ENCODE data around the gene TBX15.
"Not testable (repeated sequence)": the region's sequence is repeated elsewhere in the genome, so short reads cannot be mapped to it uniquely, and the experiment has no call there.

Gene TBX15

DNA sequence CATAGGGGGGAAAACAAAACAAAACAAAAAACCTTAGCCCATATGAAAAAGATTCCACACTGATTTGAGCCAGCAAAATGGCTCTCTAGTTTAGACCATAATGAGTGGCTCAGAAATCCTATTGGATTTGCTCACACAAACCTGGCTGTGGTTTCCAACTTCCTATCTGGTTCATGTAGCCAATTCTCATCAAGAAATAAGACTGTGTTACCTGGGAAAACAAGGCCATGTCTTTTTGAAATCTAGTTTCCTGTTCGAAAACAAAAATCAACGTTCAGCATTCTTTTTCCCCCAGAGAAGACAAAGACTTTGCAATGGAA, 69.2 kb downstream of the TBX15 start:
- no peaks in the 10 kb centered on the region for H3K9me3 ChIP-seq (replicated peaks in 1 of 2; ENCODE audit: control insufficient read depth in 2 of 2, insufficient read depth in 1 of 2, low read depth in 1 of 2, low read length in 2 of 2)
- no peaks in the 10 kb centered on the region for H3K79me1 ChIP-seq (ENCODE audit: low read depth, low read length)
- WGBS, 2 donors (ENCODE audit: extremely low coverage in 2 of 2, insufficient read length in 2 of 2, insufficient replicate concordance in 1 of 2): no CpG with 5 or more reads among the region's 2 CpGs
- no peak overlapping the region for H2BK15ac ChIP-seq (ENCODE audit: low read length)
- H4K8ac ChIP-seq (ENCODE audit: low read depth, low read length): no peak overlapping the region
- no peak overlapping the region for H3K4me2 ChIP-seq (ENCODE audit: insufficient read depth, low read length, poor library complexity, severe bottlenecking)
- no peak overlapping the region for H4K91ac ChIP-seq (ENCODE audit: low read depth, low read length, poor library complexity)
- H3K4me1 ChIP-seq (ENCODE audit: control insufficient read depth in 2 of 2, insufficient read depth in 1 of 2, low read depth in 1 of 2, low read length in 2 of 2): no peaks in the 10 kb centered on the region
- H2AFZ ChIP-seq (ENCODE audit: low read length): no peak overlapping the region
- H3K36me3 ChIP-seq (replicated peaks in 1 of 2; ENCODE audit: control insufficient read depth in 2 of 2, insufficient read depth in 2 of 2, low read length in 2 of 2): no peaks in the 10 kb centered on the region
- no peak overlapping the region for H2BK12ac ChIP-seq (ENCODE audit: low read length)
- DNase-seq (ENCODE audit: low spot score): no peak
- no peak overlapping the region for H3K4me3 ChIP-seq (ENCODE audit: low read length in 2 of 2)
- no peak overlapping the region for H3K4ac ChIP-seq (ENCODE audit: low read length)
- no peak overlapping the region for H3K9ac ChIP-seq (ENCODE audit: low read depth, low read length, poor library complexity)
- no peak overlapping the region for H3K18ac ChIP-seq (ENCODE audit: low read length)
- no peak overlapping the region for H3K23ac ChIP-seq (ENCODE audit: low read depth, low read length, poor library complexity)
- no peak overlapping the region for H2AK5ac ChIP-seq (ENCODE audit: low read depth, low read length)
- H2BK5ac ChIP-seq (ENCODE audit: low read length): no peak overlapping the region
- no peak overlapping the region for H3K14ac ChIP-seq (ENCODE audit: low read length)
- H3K27me3 ChIP-seq (ENCODE audit: control insufficient read depth in 3 of 3, insufficient read depth in 3 of 3, low read depth in 1 of 3, low read length in 3 of 3): no peaks in the 10 kb centered on the region
- no peak overlapping the region for H3K27ac ChIP-seq (replicated peaks; ENCODE audit: low read length)
- H2BK120ac ChIP-seq (ENCODE audit: low read depth, low read length): no peak overlapping the region

GRCh38 chr1:118918230-118918939, 69.8 kb downstream of the TBX15 start:
- Histone ChIP-seq H3K4me2 (ENCODE audit: insufficient read depth, low read length, poor library complexity, severe bottlenecking) (no peak overlapping the region), H3K79me1 (ENCODE audit: low read depth, low read length) (no peaks in the 10 kb centered on the region), H3K4ac (ENCODE audit: low read length) (no peak overlapping the region), H3K9ac (ENCODE audit: low read depth, low read length, poor library complexity) (no peak overlapping the region), H3K4me3 (ENCODE audit: low read length in 2 of 2) (no peak overlapping the region), H3K18ac (ENCODE audit: low read length) (no peak overlapping the region), H2BK12ac (ENCODE audit: low read length) (no peak overlapping the region), H2AFZ (ENCODE audit: low read length) (no peak overlapping the region), H2BK15ac (ENCODE audit: low read length) (no peak overlapping the region), H4K8ac (ENCODE audit: low read depth, low read length) (no peak overlapping the region), H2AK5ac (ENCODE audit: low read depth, low read length) (no peak overlapping the region), H3K27ac (replicated peaks; ENCODE audit: low read length) (no peak overlapping the region), H3K14ac (ENCODE audit: low read length) (no peak overlapping the region), H3K23ac (ENCODE audit: low read depth, low read length, poor library complexity) (no peak overlapping the region), H2BK5ac (ENCODE audit: low read length) (no peak overlapping the region), H3K27me3 (ENCODE audit: control insufficient read depth in 3 of 3, insufficient read depth in 3 of 3, low read depth in 1 of 3, low read length in 3 of 3) (no peaks in the 10 kb centered on the region), H3K4me1 (ENCODE audit: control insufficient read depth in 2 of 2, insufficient read depth in 1 of 2, low read depth in 1 of 2, low read length in 2 of 2) (no peaks in the 10 kb centered on the region), H3K36me3 (replicated peaks in 1 of 2; ENCODE audit: control insufficient read depth in 2 of 2, insufficient read depth in 2 of 2, low read length in 2 of 2) (no peaks in the 10 kb centered on the region), H2BK120ac (ENCODE audit: low read depth, low read length) (no peak overlapping the region), H4K91ac (ENCODE audit: low read depth, low read length, poor library complexity) (no peak overlapping the region), H3K9me3 (replicated peaks in 1 of 2; ENCODE audit: control insufficient read depth in 2 of 2, insufficient read depth in 1 of 2, low read depth in 1 of 2, low read length in 2 of 2) (no peaks in the 10 kb centered on the region)
- DNase-seq (ENCODE audit: low spot score): no peak
- no CpG with 5 or more reads among the region's 6 CpGs for WGBS, 2 donors (ENCODE audit: extremely low coverage in 2 of 2, insufficient read length in 2 of 2, insufficient replicate concordance in 1 of 2)

DNA sequence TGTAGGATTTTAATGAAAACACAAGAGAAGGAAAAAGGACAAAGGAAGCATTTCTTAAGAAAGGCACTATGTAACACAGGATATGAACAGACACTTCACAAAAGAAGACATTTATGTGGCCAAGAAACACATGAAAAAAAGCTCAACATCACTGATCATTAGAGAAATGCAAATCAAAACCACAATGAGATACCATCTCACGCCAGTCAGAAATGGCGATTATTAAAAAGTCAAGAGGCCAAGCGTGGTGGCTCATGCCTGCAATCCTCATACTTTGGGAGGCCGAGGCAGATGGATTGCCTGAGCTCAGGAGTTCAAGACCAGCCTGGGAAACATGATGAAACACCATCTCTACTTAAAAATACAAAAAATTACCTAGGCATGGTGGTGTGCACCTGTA, 71.8 kb downstream of the TBX15 start:
- H3K27me3 ChIP-seq (ENCODE audit: control insufficient read depth in 3 of 3, insufficient read depth in 3 of 3, low read depth in 1 of 3, low read length in 3 of 3); H3K36me3 ChIP-seq (replicated peaks in 1 of 2; ENCODE audit: control insufficient read depth in 2 of 2, insufficient read depth in 2 of 2, low read length in 2 of 2); H3K9me3 ChIP-seq (replicated peaks in 1 of 2; ENCODE audit: control insufficient read depth in 2 of 2, insufficient read depth in 1 of 2, low read depth in 1 of 2, low read length in 2 of 2); H3K9ac ChIP-seq (ENCODE audit: low read depth, low read length, poor library complexity); H2BK15ac ChIP-seq (ENCODE audit: low read length); DNase-seq (ENCODE audit: low spot score); H4K8ac ChIP-seq (ENCODE audit: low read depth, low read length); H3K23ac ChIP-seq (ENCODE audit: low read depth, low read length, poor library complexity); H4K91ac ChIP-seq (ENCODE audit: low read depth, low read length, poor library complexity); H3K14ac ChIP-seq (ENCODE audit: low read length); H2BK120ac ChIP-seq (ENCODE audit: low read depth, low read length); H2BK5ac ChIP-seq (ENCODE audit: low read length); H2AK5ac ChIP-seq (ENCODE audit: low read depth, low read length); H2BK12ac ChIP-seq (ENCODE audit: low read length); H3K4me1 ChIP-seq (ENCODE audit: control insufficient read depth in 2 of 2, insufficient read depth in 1 of 2, low read depth in 1 of 2, low read length in 2 of 2); H3K79me1 ChIP-seq (ENCODE audit: low read depth, low read length); H2AFZ ChIP-seq (ENCODE audit: low read length); H3K4ac ChIP-seq (ENCODE audit: low read length); H3K4me2 ChIP-seq (ENCODE audit: insufficient read depth, low read length, poor library complexity, severe bottlenecking); H3K27ac ChIP-seq (replicated peaks; ENCODE audit: low read length); H3K4me3 ChIP-seq (ENCODE audit: low read length in 2 of 2); H3K18ac ChIP-seq (ENCODE audit: low read length): not testable (repeated sequence)
- no CpG with 5 or more reads among the region's 4 CpGs for WGBS, 2 donors (ENCODE audit: extremely low coverage in 2 of 2, insufficient read length in 2 of 2, insufficient replicate concordance in 1 of 2)

- Histone ChIP-seq H3K27ac (replicated peaks; ENCODE audit: low read length) (no peak overlapping the region), H3K27me3 (ENCODE audit: control insufficient read depth in 3 of 3, insufficient read depth in 3 of 3, low read depth in 1 of 3, low read length in 3 of 3) (no peaks in the 10 kb centered on the region), H2AK5ac (ENCODE audit: low read depth, low read length) (no peak overlapping the region), H3K4ac (ENCODE audit: low read length) (no peak overlapping the region), H3K9ac (ENCODE audit: low read depth, low read length, poor library complexity) (no peak overlapping the region), H2BK5ac (ENCODE audit: low read length) (no peak overlapping the region), H3K4me2 (ENCODE audit: insufficient read depth, low read length, poor library complexity, severe bottlenecking) (no peak overlapping the region), H3K14ac (ENCODE audit: low read length) (no peak overlapping the region), H3K4me3 (ENCODE audit: low read length in 2 of 2) (no peak overlapping the region), H2BK15ac (ENCODE audit: low read length) (no peak overlapping the region), H3K18ac (ENCODE audit: low read length) (no peak overlapping the region), H4K8ac (ENCODE audit: low read depth, low read length) (no peak overlapping the region), H2BK12ac (ENCODE audit: low read length) (no peak overlapping the region), H3K4me1 (ENCODE audit: control insufficient read depth in 2 of 2, insufficient read depth in 1 of 2, low read depth in 1 of 2, low read length in 2 of 2) (no peaks in the 10 kb centered on the region), H2BK120ac (ENCODE audit: low read depth, low read length) (no peak overlapping the region), H4K91ac (ENCODE audit: low read depth, low read length, poor library complexity) (no peak overlapping the region), H3K23ac (ENCODE audit: low read depth, low read length, poor library complexity) (no peak overlapping the region), H3K79me1 (ENCODE audit: low read depth, low read length) (no peaks in the 10 kb centered on the region), H2AFZ (ENCODE audit: low read length) (no peak overlapping the region), H3K9me3 (replicated peaks in 1 of 2; ENCODE audit: control insufficient read depth in 2 of 2, insufficient read depth in 1 of 2, low read depth in 1 of 2, low read length in 2 of 2) (no peaks in the 10 kb centered on the region), H3K36me3 (replicated peaks in 1 of 2; ENCODE audit: control insufficient read depth in 2 of 2, insufficient read depth in 2 of 2, low read length in 2 of 2) (no peaks in the 10 kb centered on the region)
- no CpG with 5 or more reads among the region's 2 CpGs for WGBS, 2 donors (ENCODE audit: extremely low coverage in 2 of 2, insufficient read length in 2 of 2, insufficient replicate concordance in 1 of 2)
- DNase-seq (ENCODE audit: low spot score): no peak
Observed at GRCh38 chr1:118914379-118915161, 73.6 kb downstream of the TBX15 start.

Data from neuronal stem cell (in vitro differentiated cells).